Small intestine (tissue), 7 donors: ENCODE data around the gene IKZF3. TPM values are rescaled to one million over a fixed set of nuclear protein-coding genes. Genes with fewer than 3 reads are reported as not detected.
A peak's percentile ranks its signal among the peaks of the same experiment; 100 is the strongest.
"Not testable (repeated sequence)": the region's sequence is repeated elsewhere in the genome, so short reads cannot be mapped to it uniquely, and the experiment has no call there.

Experiments
- DNase-seq, 2 donors: peaks; one replicate each; pipeline versions ENCODE4 v3.0.0 to v3.0.0-alpha.2; 2013
- FAIRE-seq: peaks from 2 replicates; lab custom pipeline; 2012; peaks lifted over from hg19 to GRCh38; lab: Jason Lieb, UNC
- H3K27ac ChIP-seq, 3 donors: one replicate each; pipeline ENCODE4 v1.5.1; 2013; ENCODE audit warnings: low read length in 2 of 3, mild to moderate bottlenecking in 2 of 3, control low read depth in 1 of 3, inconsistent platforms in 1 of 3, low read depth in 1 of 3, moderate library complexity in 1 of 3
- H3K27me3 ChIP-seq, 3 donors: one replicate each; pipeline ENCODE4 v1.6.1; 2013; ENCODE audit warnings: low read length in 3 of 3, inconsistent platforms in 1 of 3; ENCODE audit not compliant: control insufficient read depth in 3 of 3, insufficient read depth in 3 of 3
- H3K36me3 ChIP-seq, 3 donors: one replicate each; pipeline ENCODE4 v1.6.1; 2013; ENCODE audit warnings: low read length in 3 of 3, inconsistent platforms in 1 of 3, low read depth in 1 of 3, mild to moderate bottlenecking in 1 of 3, moderate library complexity in 1 of 3; ENCODE audit not compliant: control insufficient read depth in 3 of 3, insufficient read depth in 2 of 3
- H3K4me1 ChIP-seq, 3 donors: one replicate each; pipeline ENCODE4 v1.6.1; 2013; ENCODE audit warnings: low read length in 2 of 3, inconsistent platforms in 1 of 3, low read depth in 1 of 3, mild to moderate bottlenecking in 1 of 3, moderate library complexity in 1 of 3; ENCODE audit not compliant: control insufficient read depth in 3 of 3, insufficient read depth in 2 of 3
- H3K4me3 ChIP-seq, 3 donors: one replicate each; pipeline ENCODE4 v1.5.1; 2013; ENCODE audit warnings: low read length in 3 of 3, control low read depth in 1 of 3, inconsistent platforms in 1 of 3, low read depth in 1 of 3, mild to moderate bottlenecking in 1 of 3, moderate library complexity in 1 of 3
- H3K9me3 ChIP-seq, 2 donors: one replicate each; pipeline ENCODE4 v1.6.1; 2013; ENCODE audit warnings: low read depth in 1 of 2, low read length in 1 of 2; ENCODE audit not compliant: control insufficient read depth in 2 of 2, insufficient read depth in 1 of 2
- WGBS, 3 donors: extraction: QIAGEN DNeasy Blood & Tissue Kit; methylation state at CpG; one replicate each; pipeline ENCODE4 v1.1.7; 2013; 5-methylcytosine and 5-hydroxymethylcytosine counted together
- polyA plus RNA-seq, 4 donors: library from polyadenylated mRNA; stranded (reverse) in 3 of 4; unstranded in 1 of 4; fragments of 200-250 nt in 3 of 4; fragments of 120-200 nt in 1 of 4; gene quantifications; one replicate each; pipeline versions ENCODE4 v1.2.1 to v1.2.3, GENCODE V29; 2013
- donor health status: healthy with polysubstance abuse.
- donor health status: control.
- donor health status: control.
- donor health status: Bipolar disorder and iron deficiency.
- donor health status: healthy.

Gene IKZF3
- polyA plus RNA-seq, 4 donors, result 0.67 to 1.6 (median 1.4) TPM

- no peak overlapping the region for H3K27ac ChIP-seq
- peaks cover 0 to 22% (median 2%) of the 10 kb centered on the region in 3 donors for H3K36me3 ChIP-seq
- no peaks in the 10 kb centered on the region for H3K9me3 ChIP-seq
- H3K4me1 ChIP-seq, result peaks cover 0 to 23% (median 6%) of the 10 kb centered on the region in 3 donors
- H3K27me3 ChIP-seq, result no peaks in the 10 kb centered on the region
- no peak overlapping the region for H3K4me3 ChIP-seq
- DNase-seq (no peak), FAIRE-seq (no peak)
- 94 to 98% (median 94%) methylated on average over 3 of the region's 3 CpGs for WGBS, 3 donors
These were observed 131.5 kb downstream of the IKZF3 start for GRCh38 chr17:39732586-39732985.

GRCh38 chr17:39730095-39730921 lies 133.8 kb downstream of the IKZF3 start, which contains the start of gene MIEN1:
MIEN1 (minus strand) TSS chr17:39730532; CDS start chr17:39730495, 37 bp downstream.
- no peak for FAIRE-seq

GRCh38 chr17:39729280-39729851 lies 134.7 kb downstream of the IKZF3 start:
- peak overlapping the region; percentile 63 to 86 (median 66) for H3K4me3 ChIP-seq
- no peak for FAIRE-seq
- peak overlapping the region; percentile 75 to 95 (median 87) for H3K27ac ChIP-seq

More at GRCh38 chr17:39730095-39730921, 133.8 kb downstream of the IKZF3 start, which contains the start of gene MIEN1:
- 0 to 1% (median 1%) methylated on average over 55 to 65 of the region's 65 CpGs for WGBS, 3 donors
- peak; percentile 88 to 95 for DNase-seq
- peaks cover 0 to 9% (median 6%) of the 10 kb centered on the region in 3 donors for H3K4me1 ChIP-seq
- peak within 1 kb of the TSS; percentile 75 to 95 (median 87) for H3K27ac ChIP-seq
- H3K27me3 ChIP-seq, result no peaks in the 10 kb centered on the region
- no peaks in the 10 kb centered on the region for H3K9me3 ChIP-seq
- H3K4me3 ChIP-seq, result peak within 1 kb of the TSS; percentile 63 to 86 (median 66)
- H3K36me3 ChIP-seq, result peaks cover 6 to 44% (median 8%) of the 10 kb centered on the region in 3 donors

GRCh38 chr17:39727556-39727955 lies 136.6 kb downstream of the IKZF3 start:
- Histone ChIP-seq H3K9me3 (no peaks in the 10 kb centered on the region), H3K27ac (no peak overlapping the region), H3K36me3 (peaks cover 7 to 72% (median 8%) of the 10 kb centered on the region in 3 donors), H3K4me3 (no peak overlapping the region), H3K4me1 (peaks cover 0 to 9% (median 6%) of the 10 kb centered on the region in 3 donors), H3K27me3 (no peaks in the 10 kb centered on the region)
- WGBS, 3 donors, result 62 to 72% (median 69%) methylated on average over 10 of the region's 10 CpGs
- DNase-seq (no peak), FAIRE-seq (no peak)

More at GRCh38 chr17:39729280-39729851, 134.7 kb downstream of the IKZF3 start:
- Histone ChIP-seq H3K36me3 (peaks cover 7 to 54% (median 8%) of the 10 kb centered on the region in 3 donors), H3K4me1 (peaks cover 0 to 9% (median 6%) of the 10 kb centered on the region in 3 donors), H3K9me3 (no peaks in the 10 kb centered on the region), H3K27me3 (no peaks in the 10 kb centered on the region)
- WGBS, 3 donors, result 51 to 65% (median 60%) methylated on average over 6 of the region's 6 CpGs
- no peak for DNase-seq

GRCh38 chr17:39726617-39727016 lies 137.5 kb downstream of the IKZF3 start:
- 89 to 92% (median 90%) methylated on average over 9 of the region's 9 CpGs for WGBS, 3 donors
- Histone ChIP-seq H3K27ac (no peak overlapping the region), H3K4me3 (no peak overlapping the region), H3K4me1 (peaks cover 0 to 9% (median 6%) of the 10 kb centered on the region in 3 donors), H3K9me3 (no peaks in the 10 kb centered on the region), H3K36me3 (peaks cover 7 to 81% (median 8%) of the 10 kb centered on the region in 3 donors), H3K27me3 (no peaks in the 10 kb centered on the region)
- DNase-seq, result no peak
- FAIRE-seq, result no peak

- H3K4me3 ChIP-seq, H3K27me3 ChIP-seq, DNase-seq, H3K27ac ChIP-seq, H3K4me1 ChIP-seq, H3K9me3 ChIP-seq, FAIRE-seq: not testable (repeated sequence)
- H3K36me3 ChIP-seq, result peaks cover 7 to 87% (median 8%) of the 10 kb centered on the region in 3 donors
- WGBS, 3 donors, result 93 to 100% (median 100%) methylated on average over 1 of the region's 1 CpG
These were observed 138.2 kb downstream of the IKZF3 start for GRCh38 chr17:39725923-39726322.

GRCh38 chr17:39724731-39725130 lies 139.4 kb downstream of the IKZF3 start:
- FAIRE-seq (no peak), DNase-seq (no peak)
- Histone ChIP-seq H3K27me3 (no peaks in the 10 kb centered on the region), H3K27ac (no peak overlapping the region), H3K9me3 (no peaks in the 10 kb centered on the region), H3K36me3 (peaks cover 7 to 98% (median 8%) of the 10 kb centered on the region in 3 donors), H3K4me1 (peaks cover 0 to 5% (median 3%) of the 10 kb centered on the region in 3 donors), H3K4me3 (no peak overlapping the region)
- WGBS, 3 donors, result 93 to 94% (median 93%) methylated on average over 12 to 13 of the region's 13 CpGs
